HT1080 (cell line): ENCODE data around the gene ARMC9. TPM values are rescaled to one million over a fixed set of nuclear protein-coding genes. Genes with fewer than 3 reads are reported as not detected.
"Not testable (repeated sequence)": the region's sequence is repeated elsewhere in the genome, so short reads cannot be mapped to it uniquely, and the experiment has no call there.

Source experiments
- DNase-seq: peaks from one replicate; pipeline ENCODE4 v3.0.0-alpha.2; 2015; ENCODE audit warnings: low read depth
- total RNA-seq: library from RNA; depleted of rRNA; stranded (reverse); fragments of >200 nt; shearing (Covaris generic); gene quantifications from 2 replicates; pipeline ENCODE4 v1.2.3, GENCODE V29; 2014

The ARMC9 gene
- total RNA-seq, 1 experiment from 2014 or later = 13.0 TPM

- DNase-seq = no peak
Observed at GRCh38 chr2:231239751-231240150, 41.3 kb downstream of the ARMC9 start.

- DNase-seq = no peak
Observed at GRCh38 chr2:231241755-231242507, 43.5 kb downstream of the ARMC9 start.

- no peak for DNase-seq
Observed at GRCh38 chr2:231243866-231244265, 45.4 kb downstream of the ARMC9 start.

DNA sequence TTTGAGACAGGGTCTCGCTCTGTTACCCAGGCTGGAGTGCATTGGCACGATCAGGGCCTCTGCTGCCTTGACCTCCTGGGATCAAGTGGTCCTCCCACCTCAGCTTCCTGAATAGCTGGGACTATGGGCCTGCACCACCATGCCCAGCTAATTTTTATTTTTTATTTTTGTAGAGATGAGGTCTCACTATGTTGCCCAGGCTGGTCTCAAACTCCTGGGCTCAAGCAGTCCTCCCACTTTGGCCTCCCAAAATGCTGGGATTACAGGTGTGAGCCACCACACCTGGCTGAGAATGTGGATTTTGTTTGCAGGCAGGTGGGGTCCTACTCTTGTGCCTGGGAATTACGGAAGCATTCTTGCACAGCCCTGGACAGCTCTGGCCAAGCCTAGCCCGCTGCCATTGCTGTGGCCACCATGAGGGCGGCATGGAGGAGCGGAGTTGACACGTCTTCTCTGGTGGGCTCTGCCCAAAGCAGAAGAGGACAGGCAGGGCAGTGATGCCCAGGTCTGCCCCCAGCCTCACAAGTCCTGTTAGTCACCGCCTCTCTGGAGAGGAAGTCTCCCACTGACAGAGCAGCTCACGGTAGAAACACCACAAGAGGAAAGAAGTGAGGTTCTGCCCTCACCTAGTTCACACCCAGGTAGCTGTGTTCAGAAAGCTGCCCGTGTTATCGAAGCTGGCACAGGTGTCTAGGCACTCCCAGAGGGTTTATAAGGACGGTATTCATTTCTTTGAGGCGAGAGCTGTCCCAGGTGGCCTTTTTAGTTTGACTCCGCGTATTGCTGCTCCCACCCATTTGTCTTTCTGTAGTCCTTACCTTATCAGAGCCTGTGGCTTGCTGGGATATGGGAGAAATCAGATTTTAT is 46.2 kb downstream of the ARMC9 start:
- DNase-seq = no peak

- DNase-seq = peak; percentile 20
Observed at GRCh38 chr2:231245249-231246094, 47.0 kb downstream of the ARMC9 start.

GRCh38 chr2:231246171-231246842 is 47.9 kb downstream of the ARMC9 start:
- DNase-seq = no peak

GRCh38 chr2:231250146-231250545 is 51.7 kb downstream of the ARMC9 start:
- no peak for DNase-seq

GRCh38 chr2:231250698-231251097 is 52.3 kb downstream of the ARMC9 start:
- DNase-seq = no peak

DNA sequence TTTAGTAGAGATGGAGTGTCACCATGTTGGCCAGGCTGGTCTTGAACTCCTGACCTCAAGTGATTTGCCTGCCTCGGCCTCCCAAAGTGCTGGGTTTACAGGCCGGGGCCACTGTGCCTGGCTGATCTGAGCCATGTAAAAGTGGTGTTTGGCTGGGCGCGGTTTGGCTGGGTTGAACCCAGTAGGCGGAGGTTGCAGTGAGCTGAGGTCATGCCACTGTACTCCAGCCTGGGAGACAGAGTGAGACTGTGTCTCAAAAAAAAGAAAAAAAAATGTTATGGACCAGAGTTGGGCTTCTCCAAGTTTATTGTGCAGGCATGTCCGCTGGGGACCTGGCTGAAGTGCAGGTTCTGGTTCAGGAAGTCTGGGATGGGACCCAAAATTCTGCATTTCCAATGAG is 54.9 kb downstream of the ARMC9 start:
- not testable (repeated sequence) for DNase-seq

DNA sequence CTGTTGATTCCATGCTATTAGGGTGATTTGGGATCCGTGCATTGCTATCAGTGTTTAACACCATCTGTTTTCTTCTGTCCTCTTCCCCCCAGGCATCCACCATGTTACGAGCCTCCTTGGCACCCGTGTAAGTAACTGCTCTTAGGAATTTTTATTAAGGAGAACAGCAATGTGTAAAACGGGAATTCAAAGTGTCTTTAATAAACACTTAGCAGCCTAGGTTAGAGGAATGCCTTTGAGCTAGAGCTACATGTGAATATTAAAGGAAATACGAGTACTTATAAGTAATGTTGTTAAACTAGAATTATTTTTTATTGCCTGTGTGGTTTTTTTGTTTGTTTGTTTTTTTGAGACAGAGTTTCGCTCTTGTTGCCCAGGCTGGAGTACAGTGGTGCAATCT is 58.1 kb downstream of the ARMC9 start:
- no peak for DNase-seq

DNA sequence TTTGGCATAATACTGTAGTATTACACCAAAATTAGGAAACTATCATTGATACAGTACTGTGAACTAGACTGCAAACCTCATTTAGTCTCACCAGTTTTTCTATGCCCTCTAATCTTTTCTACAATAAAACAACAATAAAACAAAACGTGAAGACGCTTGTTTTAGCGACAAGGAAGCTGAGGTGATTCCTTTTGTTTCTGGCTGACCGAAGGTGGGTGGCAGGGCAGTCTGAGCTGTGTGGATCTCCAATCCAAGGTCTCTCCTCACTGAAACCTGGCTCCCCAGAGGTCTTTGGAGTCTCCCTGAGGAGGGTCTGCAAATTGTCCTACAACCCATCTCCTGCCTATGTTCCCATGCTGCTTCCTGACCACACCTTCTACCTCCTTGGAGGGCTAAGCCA is 59.3 kb downstream of the ARMC9 start:
- DNase-seq = no peak

DNA sequence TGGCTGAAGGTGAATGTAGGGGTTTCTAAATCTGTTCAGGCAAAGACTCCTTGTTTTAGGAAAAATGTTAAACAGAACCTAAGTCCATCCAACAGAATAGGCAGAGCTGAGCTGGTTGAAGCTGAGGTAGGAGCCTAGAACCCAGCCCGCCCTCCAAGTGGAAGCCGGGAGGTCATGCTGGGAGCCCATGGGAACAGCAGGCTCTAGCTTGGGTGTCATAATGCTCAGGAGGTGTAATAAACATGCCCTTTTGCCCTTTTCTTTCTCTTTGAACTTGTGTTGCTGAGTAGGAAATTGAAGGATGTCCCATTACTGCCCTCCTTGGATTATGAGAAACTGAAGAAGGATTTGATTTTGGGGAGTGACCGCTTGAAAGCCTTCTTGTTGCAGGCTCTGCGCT is 60.3 kb downstream of the ARMC9 start:
- DNase-seq = no peak

DNA sequence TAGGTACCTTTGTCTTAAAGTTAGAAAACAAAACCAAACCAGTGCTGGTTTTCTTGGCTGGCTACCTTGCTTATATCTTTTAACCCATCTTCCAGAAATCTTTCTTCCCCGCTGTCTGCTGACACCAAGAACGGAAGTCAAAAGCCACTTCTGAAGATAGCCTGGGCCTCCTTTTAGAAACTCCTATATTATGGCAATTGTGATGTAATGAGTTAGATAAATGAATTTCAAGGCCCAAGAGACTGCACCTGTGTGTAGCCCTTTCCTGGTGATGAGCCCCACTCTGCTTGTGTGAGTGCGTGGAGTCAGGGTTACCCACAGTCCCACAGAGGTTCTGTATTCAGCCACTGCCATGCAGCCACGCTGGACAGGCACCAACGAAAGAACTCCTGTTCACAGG is 60.7 kb downstream of the ARMC9 start:
- DNase-seq = no peak

GRCh38 chr2:231260442-231261208 is 62.2 kb downstream of the ARMC9 start:
- DNase-seq = peak; percentile 62

GRCh38 chr2:231263118-231263831 is 64.8 kb downstream of the ARMC9 start:
- DNase-seq = no peak

GRCh38 chr2:231270221-231271114 is 72.0 kb downstream of the ARMC9 start:
- DNase-seq = no peak

- no peak for DNase-seq
Observed at GRCh38 chr2:231272991-231273390, 74.6 kb downstream of the ARMC9 start.

DNA sequence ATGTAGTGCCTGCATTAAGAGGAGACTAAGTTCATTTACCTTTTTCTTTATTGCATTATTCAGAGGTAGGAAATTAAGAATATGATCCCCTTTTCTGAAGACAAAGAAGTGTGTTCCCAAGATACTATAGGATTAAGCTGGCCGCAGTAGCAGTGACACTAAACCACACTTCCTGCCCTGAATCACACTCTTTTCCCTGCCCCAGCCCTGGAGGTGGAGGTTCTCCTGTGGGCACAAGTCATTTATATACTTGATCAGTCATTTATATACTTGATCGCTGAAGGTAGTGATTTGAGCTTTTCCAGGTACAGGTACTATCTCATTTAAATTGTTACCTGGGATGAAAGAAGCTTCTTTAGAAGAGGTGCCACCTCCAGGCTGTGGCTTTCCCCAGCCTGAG is 78.6 kb downstream of the ARMC9 start:
- peak; percentile 29 for DNase-seq

DNA sequence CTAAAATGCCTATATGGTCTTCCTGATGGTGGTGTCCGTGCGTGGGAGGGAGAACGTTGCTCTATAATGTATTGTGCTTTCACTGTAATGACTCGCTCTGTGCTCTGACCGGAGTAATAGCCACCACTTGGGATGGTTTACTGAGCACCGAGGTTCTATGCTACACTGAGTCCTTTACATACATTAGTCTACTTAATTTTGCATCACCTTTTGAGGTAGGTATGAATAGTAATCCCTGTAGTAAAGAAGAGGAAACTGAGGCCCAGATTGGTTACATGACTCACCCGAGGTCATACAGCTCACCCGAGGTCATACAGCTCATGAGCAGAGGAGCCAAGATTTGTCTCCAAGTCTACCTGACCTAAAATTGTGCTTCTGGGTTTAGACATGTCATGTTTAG is 79.5 kb downstream of the ARMC9 start:
- no peak for DNase-seq
